Activated T-cell treated with anti-CD3 and anti-CD28 coated beads, Interleukin-2, amount 50 U/mL, for 24 hours (primary cell): Measurements from ENCODE around the gene ISX.

ENCODE experiments used
- DNase-seq: peaks from one replicate; pipeline ENCODE4 v3.0.0-alpha.2; 2020
- H3K27ac Mint-ChIP-seq: 2 replicates; pipeline ENCODE4 v1.8.0; 2020; ENCODE audit warnings: mild to moderate bottlenecking, mixed read lengths
- H3K27me3 Mint-ChIP-seq: 2 replicates; pipeline ENCODE4 v1.8.0; 2020; ENCODE audit warnings: mixed read lengths
- H3K36me3 Mint-ChIP-seq: 2 replicates; pipeline ENCODE4 v1.8.0; 2020; ENCODE audit warnings: low read depth, mixed read lengths
- H3K4me1 Mint-ChIP-seq: 2 replicates; pipeline ENCODE4 v1.8.0; 2020; ENCODE audit warnings: low read depth, mixed read lengths
- H3K4me3 Mint-ChIP-seq: 2 replicates; pipeline ENCODE4 v1.8.0; 2020; ENCODE audit warnings: mild to moderate bottlenecking, moderate library complexity, mixed read lengths
- H3K9me3 Mint-ChIP-seq: 2 replicates; pipeline ENCODE4 v1.8.0; 2020; ENCODE audit warnings: mixed read lengths

ISX gene

GRCh38 chr22:35066768-35067167, 810 bp downstream of the ISX start:
- H3K4me1 Mint-ChIP-seq: peaks cover 2% of the 10 kb centered on the region
- no peak overlapping the region for H3K4me3 Mint-ChIP-seq
- no peaks in the 10 kb centered on the region for H3K36me3 Mint-ChIP-seq
- peaks cover 2% of the 10 kb centered on the region for H3K27me3 Mint-ChIP-seq
- no peak for DNase-seq
- H3K27ac Mint-ChIP-seq: no peak overlapping the region
- H3K9me3 Mint-ChIP-seq: no peaks in the 10 kb centered on the region

DNA sequence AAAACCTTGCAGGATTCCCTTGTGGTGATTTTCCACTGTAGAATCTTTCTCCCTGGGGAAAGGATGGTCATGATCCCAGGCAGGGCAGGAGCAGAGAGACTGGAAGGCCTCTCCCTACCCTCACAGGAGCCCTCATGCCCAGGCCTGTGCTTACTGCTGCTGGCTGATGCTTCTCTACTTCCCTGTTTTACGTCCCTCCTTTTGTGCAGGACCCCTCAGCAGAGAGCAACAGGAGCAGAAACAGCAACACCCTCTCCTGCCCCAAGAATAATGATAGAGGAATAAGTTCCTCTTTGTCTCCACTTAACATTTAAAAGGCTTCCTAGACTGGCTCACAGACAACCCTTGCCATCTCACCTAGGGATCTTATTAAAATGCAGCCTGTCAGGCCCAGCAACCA, 3.6 kb downstream of the ISX start:
- Mint-ChIP-seq H3K4me1 (peaks cover 2% of the 10 kb centered on the region), H3K4me3 (no peak overlapping the region), H3K27me3 (peaks cover 2% of the 10 kb centered on the region), H3K36me3 (no peaks in the 10 kb centered on the region), H3K9me3 (no peaks in the 10 kb centered on the region), H3K27ac (no peak overlapping the region)
- no peak for DNase-seq

DNA sequence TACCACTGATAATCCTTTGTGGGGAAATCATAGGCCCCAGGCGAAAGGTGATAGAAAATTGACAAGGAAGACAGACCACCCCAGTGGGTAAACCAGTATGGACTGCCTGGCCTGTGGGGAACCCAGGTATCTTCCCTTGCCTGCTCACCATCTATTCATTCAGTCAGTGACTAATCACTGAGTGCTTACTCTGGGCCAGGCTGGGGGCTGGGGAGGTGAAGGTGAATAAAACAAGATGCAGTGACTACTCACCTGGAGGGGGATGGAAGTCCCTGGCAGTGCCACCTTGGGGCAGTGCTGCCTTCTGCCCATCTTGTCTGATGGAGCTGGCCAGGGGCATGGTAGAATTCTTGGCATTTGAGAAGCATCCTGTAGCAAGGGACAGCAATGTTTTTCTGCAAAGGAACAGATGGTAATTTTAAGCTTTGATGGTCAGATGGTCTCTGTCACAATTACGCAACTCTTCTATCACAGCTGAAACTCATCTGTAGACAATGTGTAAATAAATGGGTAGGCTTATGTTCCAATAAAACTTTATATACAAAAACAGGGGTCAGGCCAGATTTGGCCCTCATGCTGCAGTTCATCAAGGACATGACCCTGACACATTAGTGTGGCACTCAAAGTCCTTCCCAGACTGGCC, 4.6 kb downstream of the ISX start:
- Mint-ChIP-seq H3K9me3 (no peaks in the 10 kb centered on the region), H3K27me3 (peaks cover 2% of the 10 kb centered on the region), H3K4me3 (no peak overlapping the region), H3K36me3 (no peaks in the 10 kb centered on the region), H3K27ac (no peak overlapping the region), H3K4me1 (no peaks in the 10 kb centered on the region)
- no peak for DNase-seq

- Mint-ChIP-seq H3K4me1 (no peaks in the 10 kb centered on the region), H3K27me3 (peaks cover 2% of the 10 kb centered on the region), H3K27ac (no peak overlapping the region), H3K36me3 (no peaks in the 10 kb centered on the region), H3K4me3 (no peak overlapping the region), H3K9me3 (no peaks in the 10 kb centered on the region)
- DNase-seq: no peak
Observed at GRCh38 chr22:35071784-35072183, 5.8 kb downstream of the ISX start.

- Mint-ChIP-seq H3K36me3 (no peaks in the 10 kb centered on the region), H3K9me3 (no peaks in the 10 kb centered on the region), H3K4me1 (no peaks in the 10 kb centered on the region), H3K27ac (no peak overlapping the region), H3K27me3 (peaks cover 7% of the 10 kb centered on the region), H3K4me3 (no peak overlapping the region)
- no peak for DNase-seq
Observed at GRCh38 chr22:35072925-35073324, 7.0 kb downstream of the ISX start.

GRCh38 chr22:35074583-35074982, 8.6 kb downstream of the ISX start:
- DNase-seq: no peak
- H3K27me3 Mint-ChIP-seq: peaks cover 8% of the 10 kb centered on the region
- H3K4me3 Mint-ChIP-seq: no peak overlapping the region
- H3K27ac Mint-ChIP-seq: no peak overlapping the region
- no peaks in the 10 kb centered on the region for H3K36me3 Mint-ChIP-seq
- H3K4me1 Mint-ChIP-seq: no peaks in the 10 kb centered on the region
- H3K9me3 Mint-ChIP-seq: no peaks in the 10 kb centered on the region

- H3K27me3 Mint-ChIP-seq: peaks cover 8% of the 10 kb centered on the region
- no peak for DNase-seq
- no peak overlapping the region for H3K4me3 Mint-ChIP-seq
- H3K4me1 Mint-ChIP-seq: no peaks in the 10 kb centered on the region
- H3K9me3 Mint-ChIP-seq: no peaks in the 10 kb centered on the region
- no peaks in the 10 kb centered on the region for H3K36me3 Mint-ChIP-seq
- no peak overlapping the region for H3K27ac Mint-ChIP-seq
Observed at GRCh38 chr22:35076630-35077029, 10.7 kb downstream of the ISX start.

DNA sequence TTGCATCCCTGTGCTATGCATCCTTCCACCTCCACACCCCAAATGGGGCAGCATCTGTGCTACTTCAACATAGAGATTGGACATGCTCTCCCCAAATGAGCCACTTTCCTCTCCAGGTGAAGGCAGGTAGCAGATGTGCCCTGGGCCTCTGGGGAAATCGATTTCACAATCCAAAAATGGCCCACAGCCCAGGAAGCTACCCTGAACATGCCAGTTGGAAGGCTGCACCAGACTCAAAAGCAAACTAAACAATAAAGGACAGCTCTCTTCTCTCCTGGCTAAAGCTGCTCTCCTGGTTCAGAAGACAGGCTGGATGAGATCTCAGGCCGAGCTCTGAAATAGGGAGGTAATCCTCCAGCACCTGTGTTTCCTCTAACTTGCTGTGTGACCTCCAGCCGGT, 19.7 kb downstream of the ISX start:
- Mint-ChIP-seq H3K4me3 (no peak overlapping the region), H3K36me3 (no peaks in the 10 kb centered on the region), H3K27ac (no peak overlapping the region), H3K9me3 (peaks cover 3% of the 10 kb centered on the region), H3K4me1 (no peaks in the 10 kb centered on the region), H3K27me3 (peaks cover 25% of the 10 kb centered on the region)
- DNase-seq: no peak

- no peaks in the 10 kb centered on the region for H3K9me3 Mint-ChIP-seq
- no peak overlapping the region for H3K4me3 Mint-ChIP-seq
- no peak for DNase-seq
- peaks cover 31% of the 10 kb centered on the region for H3K27me3 Mint-ChIP-seq
- H3K36me3 Mint-ChIP-seq: no peaks in the 10 kb centered on the region
- H3K4me1 Mint-ChIP-seq: no peaks in the 10 kb centered on the region
- no peak overlapping the region for H3K27ac Mint-ChIP-seq
Observed at GRCh38 chr22:35089139-35089538, 23.2 kb downstream of the ISX start.

DNA sequence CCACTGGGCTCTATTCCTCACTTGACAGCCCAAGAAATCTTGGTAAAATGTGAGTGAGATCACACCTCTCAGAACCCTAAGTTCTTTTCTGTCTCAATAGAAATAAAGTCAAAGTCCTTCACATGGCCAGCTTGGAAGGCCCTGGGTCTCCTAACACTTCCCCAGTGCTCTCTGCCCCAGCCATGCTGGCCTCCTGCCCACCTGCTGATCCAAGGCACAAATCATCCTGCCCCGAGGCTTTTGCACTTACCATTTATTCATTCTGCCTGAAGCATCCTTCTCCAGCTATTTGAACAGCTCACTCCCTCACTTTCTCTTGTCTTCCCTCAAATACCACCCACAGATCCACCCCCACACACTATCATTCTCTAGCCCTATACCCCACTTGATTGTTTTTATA, 26.4 kb downstream of the ISX start:
- H3K4me3 Mint-ChIP-seq: no peak overlapping the region
- H3K4me1 Mint-ChIP-seq: no peaks in the 10 kb centered on the region
- no peak for DNase-seq
- peaks cover 39% of the 10 kb centered on the region for H3K27me3 Mint-ChIP-seq
- no peaks in the 10 kb centered on the region for H3K36me3 Mint-ChIP-seq
- no peak overlapping the region for H3K27ac Mint-ChIP-seq
- no peaks in the 10 kb centered on the region for H3K9me3 Mint-ChIP-seq

- H3K4me3 Mint-ChIP-seq: no peak overlapping the region
- peaks cover 28% of the 10 kb centered on the region for H3K27me3 Mint-ChIP-seq
- H3K9me3 Mint-ChIP-seq: no peaks in the 10 kb centered on the region
- no peaks in the 10 kb centered on the region for H3K4me1 Mint-ChIP-seq
- no peak for DNase-seq
- H3K36me3 Mint-ChIP-seq: no peaks in the 10 kb centered on the region
- H3K27ac Mint-ChIP-seq: no peak overlapping the region
Observed at GRCh38 chr22:35098921-35099320, 33.0 kb downstream of the ISX start.

DNA sequence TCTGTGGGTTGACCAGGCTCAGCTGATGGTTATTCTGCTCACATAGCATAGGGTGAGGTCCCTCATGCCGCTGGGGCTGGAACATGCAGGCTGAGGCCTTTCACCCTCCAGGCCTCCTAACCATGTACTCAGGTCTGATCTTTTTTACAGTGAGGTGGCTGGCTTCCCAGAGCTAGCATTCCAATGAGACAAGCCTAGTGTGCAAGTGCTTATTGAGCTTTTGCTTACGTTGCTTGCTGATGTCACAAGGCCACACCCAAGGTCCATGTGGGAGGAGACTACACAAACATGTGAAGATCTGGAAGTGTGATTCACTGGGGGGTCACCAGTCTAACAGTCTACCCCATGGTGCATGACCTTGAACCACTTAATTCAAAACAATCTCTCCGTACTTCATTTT, 33.9 kb downstream of the ISX start:
- Mint-ChIP-seq H3K4me3 (no peak overlapping the region), H3K27me3 (peaks cover 23% of the 10 kb centered on the region), H3K4me1 (no peaks in the 10 kb centered on the region), H3K27ac (no peak overlapping the region), H3K9me3 (no peaks in the 10 kb centered on the region), H3K36me3 (no peaks in the 10 kb centered on the region)
- no peak for DNase-seq

DNA sequence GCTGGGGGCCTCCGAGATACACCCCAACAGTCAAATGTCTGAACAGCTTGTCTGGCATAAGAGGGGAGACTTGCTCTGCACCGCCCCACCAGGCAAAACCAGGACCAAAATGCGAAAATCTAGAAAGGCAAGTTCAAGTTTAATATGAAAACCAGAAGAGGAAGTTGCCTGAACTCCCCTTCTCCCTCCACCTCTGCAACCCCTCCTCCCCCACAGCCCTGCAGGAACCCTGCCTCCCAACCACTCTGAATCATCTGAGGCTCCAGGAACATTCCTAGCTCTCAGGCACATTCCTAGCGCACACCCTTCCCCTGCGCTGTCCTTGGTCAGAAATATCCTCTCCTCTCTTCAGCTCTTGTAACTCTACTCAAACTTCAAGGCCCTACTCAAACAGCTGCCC, 36.7 kb downstream of the ISX start:
- Mint-ChIP-seq H3K4me1 (no peaks in the 10 kb centered on the region), H3K36me3 (no peaks in the 10 kb centered on the region), H3K27ac (no peak overlapping the region), H3K4me3 (no peak overlapping the region), H3K27me3 (peaks cover 12% of the 10 kb centered on the region), H3K9me3 (no peaks in the 10 kb centered on the region)
- DNase-seq: no peak

GRCh38 chr22:35103761-35104160, 37.8 kb downstream of the ISX start:
- Mint-ChIP-seq H3K36me3 (no peaks in the 10 kb centered on the region), H3K27ac (no peak overlapping the region), H3K4me3 (no peak overlapping the region), H3K9me3 (no peaks in the 10 kb centered on the region), H3K4me1 (no peaks in the 10 kb centered on the region), H3K27me3 (peaks cover 16% of the 10 kb centered on the region)
- no peak for DNase-seq

- H3K27ac Mint-ChIP-seq: no peak overlapping the region
Observed at GRCh38 chr22:35104491-35104890, 38.5 kb downstream of the ISX start.

GRCh38 chr22:35109616-35110015, 43.7 kb downstream of the ISX start:
- H3K9me3 Mint-ChIP-seq: no peaks in the 10 kb centered on the region
- DNase-seq: no peak
- no peaks in the 10 kb centered on the region for H3K4me1 Mint-ChIP-seq
- H3K4me3 Mint-ChIP-seq: no peak overlapping the region
- peaks cover 24% of the 10 kb centered on the region for H3K27me3 Mint-ChIP-seq
- H3K27ac Mint-ChIP-seq: no peak overlapping the region
- no peaks in the 10 kb centered on the region for H3K36me3 Mint-ChIP-seq

More at GRCh38 chr22:35104491-35104890, 38.5 kb downstream of the ISX start:
- no peaks in the 10 kb centered on the region for H3K36me3 Mint-ChIP-seq
- H3K27me3 Mint-ChIP-seq: peaks cover 20% of the 10 kb centered on the region
- H3K4me3 Mint-ChIP-seq: no peak overlapping the region
- no peaks in the 10 kb centered on the region for H3K9me3 Mint-ChIP-seq
- no peaks in the 10 kb centered on the region for H3K4me1 Mint-ChIP-seq
- no peak for DNase-seq
